LNCAP (cell line): ENCODE results near the gene SENP8.

Experiments
- TF ChIP-seq, protein P1 (sequence below): fragments of 450-650 bp; IDR thresholded peaks from 2 replicates; pipeline ENCODE4 v1.5.1; 2017; ENCODE audit warnings: mild to moderate bottlenecking

SENP8 gene

GRCh38 chr15:72182673-72183072, 64.5 kb downstream of the SENP8 start:
- TF ChIP-seq, protein P1, sequence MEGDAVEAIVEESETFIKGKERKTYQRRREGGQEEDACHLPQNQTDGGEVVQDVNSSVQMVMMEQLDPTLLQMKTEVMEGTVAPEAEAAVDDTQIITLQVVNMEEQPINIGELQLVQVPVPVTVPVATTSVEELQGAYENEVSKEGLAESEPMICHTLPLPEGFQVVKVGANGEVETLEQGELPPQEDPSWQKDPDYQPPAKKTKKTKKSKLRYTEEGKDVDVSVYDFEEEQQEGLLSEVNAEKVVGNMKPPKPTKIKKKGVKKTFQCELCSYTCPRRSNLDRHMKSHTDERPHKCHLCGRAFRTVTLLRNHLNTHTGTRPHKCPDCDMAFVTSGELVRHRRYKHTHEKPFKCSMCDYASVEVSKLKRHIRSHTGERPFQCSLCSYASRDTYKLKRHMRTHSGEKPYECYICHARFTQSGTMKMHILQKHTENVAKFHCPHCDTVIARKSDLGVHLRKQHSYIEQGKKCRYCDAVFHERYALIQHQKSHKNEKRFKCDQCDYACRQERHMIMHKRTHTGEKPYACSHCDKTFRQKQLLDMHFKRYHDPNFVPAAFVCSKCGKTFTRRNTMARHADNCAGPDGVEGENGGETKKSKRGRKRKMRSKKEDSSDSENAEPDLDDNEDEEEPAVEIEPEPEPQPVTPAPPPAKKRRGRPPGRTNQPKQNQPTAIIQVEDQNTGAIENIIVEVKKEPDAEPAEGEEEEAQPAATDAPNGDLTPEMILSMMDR = no peak

- TF ChIP-seq, protein P1 = no peak
Measured at GRCh38 chr15:72183781-72184164, 65.6 kb downstream of the SENP8 start.

- TF ChIP-seq, protein P1 = no peak
Measured at GRCh38 chr15:72184165-72184811, 66.1 kb downstream of the SENP8 start.

DNA sequence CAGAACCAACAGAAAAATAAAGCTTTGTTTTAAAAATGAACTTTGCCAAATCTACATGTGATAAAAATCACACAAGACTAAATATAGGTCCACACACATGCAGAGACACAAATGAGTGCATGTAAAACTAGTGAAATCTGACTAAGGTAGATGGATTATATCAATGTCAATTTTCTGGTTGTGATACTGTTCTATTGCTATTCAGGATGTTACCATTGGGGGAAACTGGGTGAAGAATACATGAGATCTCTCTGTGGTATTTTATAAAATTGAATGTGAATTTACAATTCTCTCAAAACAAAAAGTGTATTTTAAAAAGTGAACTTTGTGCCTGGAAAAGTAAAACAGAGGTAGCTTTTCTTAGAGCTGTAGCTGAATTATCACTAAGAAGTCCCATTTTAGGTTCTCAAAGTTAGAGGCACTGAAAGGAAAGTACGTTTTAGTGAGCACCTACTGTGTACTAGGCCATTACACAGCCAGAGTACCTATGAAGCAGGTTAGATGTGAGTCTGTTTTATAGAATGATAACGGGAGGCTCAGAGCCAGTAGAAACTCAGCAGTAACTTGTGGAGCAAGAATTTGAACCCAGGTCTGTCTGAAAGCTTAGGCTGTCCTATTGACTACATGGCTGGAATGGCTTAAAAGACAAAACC, 71.2 kb downstream of the SENP8 start:
- TF ChIP-seq, protein P1 = no peak

GRCh38 chr15:72192416-72192815, 74.2 kb downstream of the SENP8 start:
- TF ChIP-seq, protein P1 = no peak
